Superior temporal gyrus (tissue), 1 donor: ENCODE measurements around the gene TFAM.

ENCODE experiments used
- DNase-seq: peaks from one replicate; pipeline ENCODE4 v3.0.0-alpha.2; 2016; ENCODE audit errors: extremely low spot score

TFAM gene

GRCh38 chr10:58433066-58433465, 47.9 kb downstream of the TFAM start:
- no peak for DNase-seq

GRCh38 chr10:58433571-58433970, 48.4 kb downstream of the TFAM start:
- no peak for DNase-seq

GRCh38 chr10:58435297-58435985, 50.2 kb downstream of the TFAM start:
- no peak for DNase-seq

GRCh38 chr10:58436071-58436470, 50.9 kb downstream of the TFAM start:
- DNase-seq: no peak

GRCh38 chr10:58438340-58438871, 53.2 kb downstream of the TFAM start:
- no peak for DNase-seq

GRCh38 chr10:58438986-58439385, 53.8 kb downstream of the TFAM start:
- no peak for DNase-seq

- DNase-seq: no peak
Measured at GRCh38 chr10:58439632-58440364, 54.6 kb downstream of the TFAM start.

GRCh38 chr10:58440484-58440883, 55.3 kb downstream of the TFAM start:
- no peak for DNase-seq

GRCh38 chr10:58444321-58444720, 59.1 kb downstream of the TFAM start:
- DNase-seq: no peak

GRCh38 chr10:58444876-58445275, 59.7 kb downstream of the TFAM start:
- DNase-seq: no peak

GRCh38 chr10:58448121-58448935, 63.1 kb downstream of the TFAM start:
- DNase-seq: no peak
